ENCODE measurements around the gene DNAH1.

- TF ChIP-seq, protein P1, sequence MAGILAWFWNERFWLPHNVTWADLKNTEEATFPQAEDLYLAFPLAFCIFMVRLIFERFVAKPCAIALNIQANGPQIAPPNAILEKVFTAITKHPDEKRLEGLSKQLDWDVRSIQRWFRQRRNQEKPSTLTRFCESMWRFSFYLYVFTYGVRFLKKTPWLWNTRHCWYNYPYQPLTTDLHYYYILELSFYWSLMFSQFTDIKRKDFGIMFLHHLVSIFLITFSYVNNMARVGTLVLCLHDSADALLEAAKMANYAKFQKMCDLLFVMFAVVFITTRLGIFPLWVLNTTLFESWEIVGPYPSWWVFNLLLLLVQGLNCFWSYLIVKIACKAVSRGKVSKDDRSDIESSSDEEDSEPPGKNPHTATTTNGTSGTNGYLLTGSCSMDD (CRISPR knock-in tag; IDR thresholded peaks at IDR 0.05), result no peak
- no peak for TF ChIP-seq ZNF556 (CRISPR knock-in tag; IDR thresholded peaks at IDR 0.05; ENCODE audit: borderline replicate concordance)
- TF ChIP-seq TRAFD1 (CRISPR knock-in tag; IDR thresholded peaks at IDR 0.05; ENCODE audit: borderline replicate concordance), result no peak
- no peak for TF ChIP-seq SALL1 (CRISPR knock-in tag; IDR thresholded peaks at IDR 0.05)
- TF ChIP-seq CBX2 (IDR thresholded peaks at IDR 0.05; ENCODE audit: low read depth, low read length), result no peak
- no peak for TF ChIP-seq CBX2 (CRISPR knock-in tag; IDR thresholded peaks at IDR 0.05; ENCODE audit: low read depth)
- no peak for TF ChIP-seq XRCC5 (optimal IDR thresholded peaks at IDR 0.05; ENCODE audit: low read length)
- TF ChIP-seq, protein P2, sequence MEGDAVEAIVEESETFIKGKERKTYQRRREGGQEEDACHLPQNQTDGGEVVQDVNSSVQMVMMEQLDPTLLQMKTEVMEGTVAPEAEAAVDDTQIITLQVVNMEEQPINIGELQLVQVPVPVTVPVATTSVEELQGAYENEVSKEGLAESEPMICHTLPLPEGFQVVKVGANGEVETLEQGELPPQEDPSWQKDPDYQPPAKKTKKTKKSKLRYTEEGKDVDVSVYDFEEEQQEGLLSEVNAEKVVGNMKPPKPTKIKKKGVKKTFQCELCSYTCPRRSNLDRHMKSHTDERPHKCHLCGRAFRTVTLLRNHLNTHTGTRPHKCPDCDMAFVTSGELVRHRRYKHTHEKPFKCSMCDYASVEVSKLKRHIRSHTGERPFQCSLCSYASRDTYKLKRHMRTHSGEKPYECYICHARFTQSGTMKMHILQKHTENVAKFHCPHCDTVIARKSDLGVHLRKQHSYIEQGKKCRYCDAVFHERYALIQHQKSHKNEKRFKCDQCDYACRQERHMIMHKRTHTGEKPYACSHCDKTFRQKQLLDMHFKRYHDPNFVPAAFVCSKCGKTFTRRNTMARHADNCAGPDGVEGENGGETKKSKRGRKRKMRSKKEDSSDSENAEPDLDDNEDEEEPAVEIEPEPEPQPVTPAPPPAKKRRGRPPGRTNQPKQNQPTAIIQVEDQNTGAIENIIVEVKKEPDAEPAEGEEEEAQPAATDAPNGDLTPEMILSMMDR (CRISPR knock-in tag; IDR thresholded peaks at IDR 0.05), result no peak
- TF ChIP-seq TAF1 (CRISPR knock-in tag; IDR thresholded peaks at IDR 0.05), result no peak
- no peak; the same call in 1 of the 2 replicates for TF ChIP-seq UBTF (CRISPR knock-in tag; IDR thresholded peaks at IDR 0.05)
- TF ChIP-seq POLR2AphosphoS2 (IDR thresholded peaks at IDR 0.05; ENCODE audit: low read depth, low read length), result no peak
- no peak for TF ChIP-seq EZH2 (conservative IDR thresholded peaks at IDR 0.05; ENCODE audit: low read depth, low read length)
Observed at GRCh38 chr3:52286777-52287110, 29.4 kb upstream of the DNAH1 start.
